SH-SY5Y (cell line): ENCODE measurements around the gene RBM33.

ENCODE experiments used
- GATA2 ChIP-seq: IDR thresholded peaks from 2 replicates; pipeline ENCODE4 v1.6.1; 2011; ENCODE audit warnings: mild to moderate bottlenecking, low read depth, low read length
- GATA3 ChIP-seq: IDR thresholded peaks from 2 replicates; pipeline ENCODE4 v1.6.1; 2011; ENCODE audit warnings: low read depth, mild to moderate bottlenecking, low read length, moderate library complexity

RBM33 gene

GRCh38 chr7:155685791-155686160 lies 41.3 kb downstream of the RBM33 start:
- TF ChIP-seq GATA2 = no peak
- no peak for TF ChIP-seq GATA3

- TF ChIP-seq GATA3 = no peak
These were observed 47.9 kb downstream of the RBM33 start for GRCh38 chr7:155692317-155692716.

GRCh38 chr7:155693826-155694225 lies 49.4 kb downstream of the RBM33 start:
- TF ChIP-seq GATA2 = no peak
- no peak for TF ChIP-seq GATA3

- TF ChIP-seq GATA2 = no peak
- TF ChIP-seq GATA3 = no peak
These were observed 50.4 kb downstream of the RBM33 start for GRCh38 chr7:155694851-155695250.

GRCh38 chr7:155696747-155697146 lies 52.3 kb downstream of the RBM33 start:
- no peak for TF ChIP-seq GATA3
- no peak for TF ChIP-seq GATA2

GRCh38 chr7:155698633-155699032 lies 54.2 kb downstream of the RBM33 start:
- TF ChIP-seq GATA3 = no peak
- TF ChIP-seq GATA2 = no peak

DNA sequence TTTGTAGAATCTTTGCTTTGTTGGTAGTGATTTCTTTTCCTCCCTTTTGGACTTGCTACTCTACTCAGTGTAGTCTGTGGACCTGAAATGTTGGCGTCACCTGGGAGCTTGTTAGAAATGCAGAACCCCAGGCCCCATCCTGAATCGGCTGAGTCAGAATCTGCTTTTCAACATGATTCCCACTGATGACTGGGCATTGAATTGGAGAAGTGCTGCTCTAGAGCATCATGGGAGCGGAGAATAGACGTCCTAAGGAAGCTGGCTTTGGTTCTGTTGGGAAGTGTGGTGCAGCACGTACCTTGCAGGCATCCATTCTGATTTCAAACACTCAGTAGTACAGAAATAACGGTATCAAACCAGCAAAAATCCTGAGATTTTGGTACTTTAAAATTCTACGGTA lies 54.7 kb downstream of the RBM33 start:
- TF ChIP-seq GATA2 = no peak
- TF ChIP-seq GATA3 = no peak

DNA sequence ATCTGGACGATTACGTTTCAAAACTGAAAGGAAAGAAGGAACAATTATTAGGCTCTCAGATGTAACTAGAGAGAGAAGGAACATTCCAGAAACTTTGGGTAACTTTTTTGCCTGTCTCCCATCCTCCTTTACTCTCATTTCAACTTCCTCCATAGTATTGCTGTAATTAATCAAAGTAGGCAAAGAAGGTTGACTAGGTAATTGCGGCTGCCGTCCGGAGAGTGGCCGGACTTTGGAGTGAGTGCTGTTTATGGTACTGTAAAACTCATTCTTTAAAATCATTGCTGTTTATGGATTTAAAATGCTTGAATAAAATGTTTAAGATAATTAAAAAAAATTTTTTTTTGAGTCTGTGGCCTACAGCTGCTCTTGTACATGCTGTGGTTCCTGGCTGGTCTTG lies 56.4 kb downstream of the RBM33 start:
- no peak for TF ChIP-seq GATA2
- TF ChIP-seq GATA3 = no peak

DNA sequence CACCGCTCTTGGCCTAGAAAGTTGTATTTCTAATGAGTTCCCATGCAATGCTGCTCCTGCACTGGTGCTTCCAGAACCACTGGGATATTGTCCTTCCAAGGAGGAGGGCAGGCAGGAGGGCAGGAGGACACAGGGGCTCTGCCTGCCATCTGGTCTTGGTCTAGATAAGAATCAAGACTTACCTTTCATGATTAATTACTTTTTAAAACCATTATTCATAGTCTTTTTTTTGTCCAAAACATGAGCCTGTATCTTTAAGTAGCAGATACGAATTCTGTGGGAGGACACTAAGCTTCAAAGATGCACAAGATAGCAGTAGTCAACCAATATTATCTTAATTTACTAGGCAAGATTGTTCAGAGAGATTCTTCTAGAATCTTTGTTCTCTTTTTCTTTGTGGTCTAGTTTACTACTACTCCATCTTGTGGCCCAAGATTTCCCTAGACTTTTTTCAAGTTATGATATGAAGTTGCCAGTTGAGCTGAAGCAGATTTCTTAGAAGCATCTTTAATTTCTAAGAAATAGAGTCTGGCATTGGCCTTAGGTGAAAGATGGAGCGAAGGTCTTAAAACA lies 57.6 kb downstream of the RBM33 start:
- TF ChIP-seq GATA3 = peak; percentile 48; the same call in 1 of the 2 replicates
- TF ChIP-seq GATA2 = peak; percentile 30; the same call in 1 of the 2 replicates

DNA sequence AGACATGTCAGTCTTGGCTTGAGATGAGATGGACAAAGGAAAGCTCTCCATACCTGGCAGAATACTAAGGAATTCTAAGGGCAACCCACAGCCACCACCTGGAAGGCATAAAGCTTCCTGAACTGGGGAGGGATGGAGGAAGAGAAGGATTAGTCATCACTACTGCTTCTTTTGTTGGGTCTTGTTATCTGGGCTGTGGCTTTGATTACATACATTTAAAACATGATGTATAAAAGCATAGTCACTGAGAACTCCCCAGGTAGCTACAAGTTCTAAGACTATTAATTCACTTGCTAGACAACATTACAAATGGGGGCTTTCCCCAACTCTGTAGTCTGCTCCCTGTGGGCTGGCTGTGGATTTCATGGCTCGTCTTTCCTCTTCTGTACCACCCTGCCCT lies 58.2 kb downstream of the RBM33 start:
- TF ChIP-seq GATA3 = no peak
- no peak for TF ChIP-seq GATA2

DNA sequence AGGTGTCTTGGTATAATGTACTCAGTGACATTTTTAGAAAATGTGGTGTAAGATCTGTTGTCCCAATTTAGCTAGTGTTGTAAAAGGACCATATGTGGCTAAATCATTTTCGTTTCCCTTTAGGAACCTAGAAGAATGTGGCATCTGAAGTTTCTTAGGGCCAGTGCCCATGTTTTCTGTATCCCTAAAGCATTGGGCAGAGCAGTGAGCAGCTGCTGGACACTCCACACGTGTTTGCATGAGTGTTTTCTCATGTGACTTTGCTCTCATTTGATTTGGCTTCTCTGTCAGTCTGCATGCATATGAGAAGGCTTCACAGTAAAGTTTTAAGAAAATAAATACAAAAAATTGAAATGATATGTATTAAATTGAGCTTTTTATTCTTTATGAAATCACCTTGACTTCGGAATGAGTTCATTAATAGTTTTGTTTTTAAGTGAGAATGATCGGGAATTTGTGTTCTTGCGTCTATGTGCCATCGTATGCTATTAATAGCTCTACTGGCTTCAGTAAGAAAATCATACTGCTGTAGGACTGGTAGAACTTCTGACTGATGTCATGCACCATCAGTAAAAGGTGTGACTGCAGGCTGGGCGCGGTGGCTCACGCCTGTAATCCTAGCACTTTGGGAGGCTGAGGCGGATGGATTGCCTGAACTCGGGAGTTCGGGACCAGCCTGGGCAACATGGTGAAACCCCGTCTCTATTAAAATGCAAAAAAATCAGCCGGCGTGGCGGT lies 61.3 kb downstream of the RBM33 start:
- TF ChIP-seq GATA2 = no peak
- no peak for TF ChIP-seq GATA3

- TF ChIP-seq GATA2 (no peak), GATA3 (no peak)
These were observed 61.9 kb downstream of the RBM33 start for GRCh38 chr7:155706376-155706775.

DNA sequence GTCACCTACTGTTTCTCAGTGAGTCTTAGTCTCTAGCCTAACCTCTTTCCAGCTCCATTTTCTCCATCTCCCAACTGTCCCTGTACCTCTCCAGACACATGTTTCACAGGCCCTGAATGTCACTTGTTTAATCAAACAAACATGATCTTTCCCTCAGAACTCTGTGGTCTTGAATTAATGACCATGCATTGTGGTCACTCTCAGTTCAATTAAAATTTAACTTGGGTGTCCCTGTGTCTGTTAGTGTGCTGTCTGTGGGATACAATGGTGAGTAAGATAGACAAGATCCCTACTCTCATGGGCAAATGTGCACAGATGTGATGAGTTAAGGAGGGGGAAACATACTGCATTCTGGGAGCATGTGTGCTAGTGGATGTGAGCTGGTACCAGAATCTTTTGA lies 65.0 kb downstream of the RBM33 start:
- no peak for TF ChIP-seq GATA3
- no peak for TF ChIP-seq GATA2

- TF ChIP-seq GATA3 = no peak
- no peak for TF ChIP-seq GATA2
These were observed 65.6 kb downstream of the RBM33 start for GRCh38 chr7:155710031-155710430.

DNA sequence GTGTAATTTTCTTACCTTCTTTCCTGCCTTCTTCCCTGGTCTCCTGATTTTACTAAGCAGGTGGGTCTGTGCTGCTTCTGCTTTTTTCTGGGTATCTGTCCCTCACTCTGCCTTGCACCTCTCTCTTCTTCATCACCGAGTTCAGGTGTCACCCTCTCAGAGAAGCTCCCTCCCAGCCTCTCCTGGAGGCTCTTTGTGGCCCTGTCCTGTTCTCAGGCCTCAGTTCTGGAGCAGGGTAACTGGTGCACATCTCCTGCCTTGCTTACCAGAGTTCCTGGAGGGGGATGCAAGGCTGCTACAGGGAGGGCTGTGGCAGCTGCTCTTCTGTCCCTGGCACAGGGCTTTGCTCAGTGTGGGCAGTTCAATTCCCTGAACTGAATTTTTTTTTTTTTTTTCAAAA lies 66.1 kb downstream of the RBM33 start:
- no peak for TF ChIP-seq GATA2
- no peak for TF ChIP-seq GATA3

- TF ChIP-seq GATA2 (no peak), GATA3 (no peak)
These were observed 66.6 kb downstream of the RBM33 start for GRCh38 chr7:155711081-155711480.

DNA sequence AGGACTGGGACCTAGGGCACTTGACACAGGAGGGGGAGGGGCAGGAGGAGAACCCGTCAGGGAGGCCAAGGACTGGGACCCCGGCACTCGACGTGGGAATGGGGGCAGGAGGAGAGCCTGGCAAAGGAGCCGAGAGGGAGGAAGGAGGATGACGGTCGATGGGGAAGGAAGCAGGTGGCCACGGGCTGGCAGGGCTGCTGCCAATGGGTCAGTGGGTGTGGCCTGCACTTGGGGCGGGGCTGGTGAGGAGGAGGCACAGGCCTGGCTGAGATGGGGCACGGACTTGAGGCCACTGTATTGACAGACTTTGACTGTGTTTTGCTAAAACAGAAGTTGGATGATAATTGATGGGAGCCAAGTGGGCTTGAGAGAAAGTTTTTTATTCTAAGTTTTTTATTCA lies 68.9 kb downstream of the RBM33 start:
- TF ChIP-seq GATA3 = no peak
- no peak for TF ChIP-seq GATA2
